IMR-90 (cell line): ENCODE data around the gene SLC25A19. TPM values are rescaled to one million over a fixed set of nuclear protein-coding genes. Genes with fewer than 3 reads are reported as not detected.

Experiments used
- ATAC-seq: fragments of 200-7000 bp; cut with Tn5 transposase; 2 replicates; pipeline ENCODE4 v1.9.1; 2020; ENCODE audit warnings: low read depth, mild to moderate bottlenecking, moderate library complexity
- BruUV-seq: library from RNA; stranded (reverse); fragments of 400-500 nt; replicated peaks from 2 replicates; lab custom pipeline; 2021; lab: Mats Ljungman, UMichigan
- CTCF ChIA-PET: fragments of 300-600 bp; formaldehyde crosslinking; extraction: SDS; loops from one replicate; lab custom pipeline; 2021; ENCODE audit warnings: antibody characterized with exemption; lab: Yijun Ruan, JAX
- POLR2A ChIA-PET: fragments of 300-600 bp; sonication (Branson Sonifier 250); formaldehyde crosslinking; loops from one replicate; lab custom pipeline; 2022; ENCODE audit warnings: antibody characterized with exemption; ENCODE audit not compliant: unreplicated experiment; lab: Charles Lee
- DNase-seq: peaks from one replicate; pipeline ENCODE4 v3.0.0; 2013
- H2AFZ ChIP-seq: replicated peaks from 2 replicates; pipeline ENCODE3; 2013; ENCODE audit warnings: low read length, mild to moderate bottlenecking; ENCODE audit not compliant: poor library complexity
- H2AK5ac ChIP-seq: 2 replicates; pipeline ENCODE4 v1.6.1; 2013; ENCODE audit warnings: low read depth, low read length, inconsistent platforms
- H2AK9ac ChIP-seq: replicated peaks from 2 replicates; pipeline ENCODE3; 2013; ENCODE audit warnings: mild to moderate bottlenecking, low read depth, low read length, moderate library complexity; ENCODE audit not compliant: poor library complexity
- H2BK120ac ChIP-seq: 2 replicates; pipeline ENCODE4 v1.6.1; 2013; ENCODE audit warnings: low read depth, low read length, inconsistent platforms
- H2BK15ac ChIP-seq: 3 replicates; pipeline ENCODE4 v1.6.1; 2013; ENCODE audit warnings: low read depth, low read length, inconsistent platforms
- H2BK20ac ChIP-seq: 2 replicates; pipeline ENCODE4 v1.6.1; 2013; ENCODE audit warnings: low read depth, mild to moderate bottlenecking, inconsistent platforms, low read length, moderate library complexity
- H2BK5ac ChIP-seq: 2 replicates; pipeline ENCODE4 v1.6.1; 2013; ENCODE audit warnings: mild to moderate bottlenecking, low read depth, low read length, inconsistent platforms; ENCODE audit not compliant: poor library complexity, severe bottlenecking
- H3K14ac ChIP-seq: replicated peaks from 2 replicates; pipeline ENCODE4 v1.6.1; 2013; ENCODE audit warnings: low read depth, low read length, inconsistent platforms
- H3K18ac ChIP-seq: 2 replicates; pipeline ENCODE4 v1.6.1; 2013; ENCODE audit warnings: low read depth, low read length, control low read depth
- H3K23ac ChIP-seq: 2 replicates; pipeline ENCODE4 v1.6.1; 2013; ENCODE audit warnings: low read depth, low read length, inconsistent platforms
- H3K27ac ChIP-seq: 2 replicates; pipeline ENCODE4 v1.5.1; 2013; ENCODE audit warnings: mild to moderate bottlenecking, control low read depth, low read length; ENCODE audit not compliant: insufficient read depth
- H3K27me3 ChIP-seq: 2 replicates; pipeline ENCODE4 v1.6.1; 2013; ENCODE audit warnings: low read length; ENCODE audit not compliant: control insufficient read depth, insufficient read depth
- H3K36me3 ChIP-seq: 2 replicates; pipeline ENCODE4 v1.6.1; 2013; ENCODE audit warnings: low read length, mixed read lengths; ENCODE audit not compliant: control insufficient read depth, insufficient read depth
- H3K4ac ChIP-seq: 2 replicates; pipeline ENCODE4 v1.6.1; 2013; ENCODE audit warnings: low read depth, low read length, inconsistent platforms
- H3K4me1 ChIP-seq: 2 replicates; pipeline ENCODE4 v1.6.1; 2013; ENCODE audit warnings: low read length, mixed read lengths; ENCODE audit not compliant: control insufficient read depth, insufficient read depth
- H3K4me2 ChIP-seq: 2 replicates; pipeline ENCODE4 v1.6.1; 2013; ENCODE audit warnings: low read depth, mild to moderate bottlenecking, control low read depth, low read length, moderate library complexity
- H3K4me3 ChIP-seq: 2 replicates; pipeline ENCODE4 v1.5.1; 2013; ENCODE audit warnings: low read depth, mild to moderate bottlenecking, control low read depth, low read length, moderate library complexity; ENCODE audit not compliant: insufficient read depth
- H3K56ac ChIP-seq: 2 replicates; pipeline ENCODE4 v1.6.1; 2013; ENCODE audit warnings: low read length, inconsistent platforms; ENCODE audit not compliant: insufficient read depth; ENCODE audit errors: extremely low read depth
- H3K79me1 ChIP-seq, 2 experiments: 2 replicates each; pipeline ENCODE4 v1.6.1; 2013; ENCODE audit warnings: low read length in 2 of 2, inconsistent platforms in 1 of 2, low read depth in 1 of 2
- H3K9ac ChIP-seq: 2 replicates; pipeline ENCODE4 v1.6.1; 2013; ENCODE audit warnings: low read depth, low read length, control low read depth
- H3K9me1 ChIP-seq: 2 replicates; pipeline ENCODE4 v1.6.1; 2013; ENCODE audit warnings: low read length, inconsistent platforms; ENCODE audit not compliant: insufficient read depth
- H3K9me3 ChIP-seq: 2 replicates; pipeline ENCODE4 v1.6.1; 2013; ENCODE audit warnings: low read length; ENCODE audit not compliant: control insufficient read depth, insufficient read depth
- H4K20me1 ChIP-seq: 2 replicates; pipeline ENCODE4 v1.6.1; 2013; ENCODE audit warnings: low read length, inconsistent platforms; ENCODE audit not compliant: insufficient read depth
- H4K5ac ChIP-seq: 2 replicates; pipeline ENCODE4 v1.6.1; 2013; ENCODE audit warnings: mild to moderate bottlenecking, low read depth, low read length, control low read depth
- H4K8ac ChIP-seq, 2 experiments: 2 replicates each; pipeline ENCODE4 v1.6.1; 2013; ENCODE audit warnings: low read depth in 2 of 2, low read length in 2 of 2, control low read depth in 1 of 2, inconsistent platforms in 1 of 2
- H4K91ac ChIP-seq: 2 replicates; pipeline ENCODE4 v1.6.1; 2013; ENCODE audit warnings: low read depth, low read length, inconsistent platforms; ENCODE audit not compliant: insufficient read depth
- BHLHE40 ChIP-seq: fragments of 150-350 bp; IDR thresholded peaks from 2 replicates; pipeline ENCODE4 v1.6.1; 2016; ENCODE audit warnings: mild to moderate bottlenecking, low read depth, low read length
- CEBPB ChIP-seq: IDR thresholded peaks from 2 replicates; pipeline ENCODE4 v1.6.1; 2012; ENCODE audit warnings: low read depth, low read length, improper control_type of control experiment
- CHD1 ChIP-seq: IDR thresholded peaks from 2 replicates; pipeline ENCODE4 v1.6.1; 2012; ENCODE audit warnings: low read depth, low read length, improper control_type of control experiment
- MAFK ChIP-seq: IDR thresholded peaks from 2 replicates; pipeline ENCODE4 v1.6.1; 2012; ENCODE audit warnings: low read depth, low read length, improper control_type of control experiment
- MAZ ChIP-seq: IDR thresholded peaks from 2 replicates; pipeline ENCODE4 v1.6.1; 2012; ENCODE audit warnings: low read depth, mild to moderate bottlenecking, low read length, improper control_type of control experiment, moderate library complexity, borderline replicate concordance
- MXI1 ChIP-seq: IDR thresholded peaks from 2 replicates; pipeline ENCODE4 v1.6.1; 2012; ENCODE audit warnings: low read depth, mild to moderate bottlenecking, low read length, moderate library complexity, borderline replicate concordance
- NFE2L2 ChIP-seq: fragments of 150-350 bp; IDR thresholded peaks from 2 replicates; pipeline ENCODE4 v1.6.1; 2016; ENCODE audit warnings: low read depth, mild to moderate bottlenecking, low read length
- RAD21 ChIP-seq: IDR thresholded peaks from 2 replicates; pipeline ENCODE4 v1.6.1; 2012; ENCODE audit warnings: low read length, improper control_type of control experiment
- RCOR1 ChIP-seq: IDR thresholded peaks from 2 replicates; pipeline ENCODE4 v1.6.1; 2012; ENCODE audit warnings: mild to moderate bottlenecking, low read length, improper control_type of control experiment; ENCODE audit not compliant: insufficient replicate concordance
- RFX5 ChIP-seq: IDR thresholded peaks from 2 replicates; pipeline ENCODE4 v1.8.0; 2012; ENCODE audit warnings: low read depth, mild to moderate bottlenecking, low read length, moderate library complexity
- SMC3 ChIP-seq: fragments of 150-350 bp; IDR thresholded peaks from 2 replicates; pipeline ENCODE4 v1.6.1; 2016; ENCODE audit warnings: low read depth, mild to moderate bottlenecking, antibody characterized with exemption, low read length, moderate library complexity
- WGBS, 2 experiments: methylation state at CpG; one replicate each; pipeline versions ENCODE4 v1.1.5 to v1.1.7; 2013; ENCODE audit warnings: missing lambda C conversion rate in 2 of 2; ENCODE audit not compliant: insufficient read length in 1 of 2; ENCODE audit errors: extremely low coverage in 2 of 2; 5-methylcytosine and 5-hydroxymethylcytosine counted together
- dilution Hi-C: fragments of 300-500 bp; cut with HindIII; formaldehyde crosslinking; loops from one replicate; pipeline ENCODE4 v1.14.3; 2018; ENCODE audit warnings: low sequenced_read_pairs; ENCODE audit not compliant: unreplicated experiment
- in situ Hi-C: fragments of 300-500 bp; cut with MboI; formaldehyde crosslinking; loops from 3 replicates; pipeline ENCODE4 v1.14.3; 2019; ENCODE audit warnings: low sequenced_read_pairs, inconsistent platforms, mixed read lengths
- intact Hi-C: fragments of 100-400 bp; cut with micrococcal nuclease; formaldehyde crosslinking; loops from 2 replicates; pipeline ENCODE4 v1.10.0; 2022
- polyA plus RNA-seq, 3 experiments: library from polyadenylated mRNA; depleted of rRNA; stranded (reverse); fragments of >200 nt; gene quantifications; 2 replicates each; pipeline ENCODE4 v1.2.3, GENCODE V29; 2012; ENCODE audit warnings: low replicate concordance in 1 of 3
- total RNA-seq: library from RNA; depleted of rRNA; stranded (reverse); fragments of >200 nt; gene quantifications from 2 replicates; pipeline ENCODE4 v1.2.3, GENCODE V29; 2012
- TF ChIP-seq, protein P1 (sequence below): conservative IDR thresholded peaks from 2 replicates; pipeline ENCODE4 v1.5.1; 2012; ENCODE audit warnings: mild to moderate bottlenecking, low read depth, low read length, improper control_type of control experiment

SLC25A19 gene
- total and polyA plus RNA-seq, 2 of the 4 experiments (the other 2 are of a cell fraction) = 9.1 to 9.2 TPM

DNA sequence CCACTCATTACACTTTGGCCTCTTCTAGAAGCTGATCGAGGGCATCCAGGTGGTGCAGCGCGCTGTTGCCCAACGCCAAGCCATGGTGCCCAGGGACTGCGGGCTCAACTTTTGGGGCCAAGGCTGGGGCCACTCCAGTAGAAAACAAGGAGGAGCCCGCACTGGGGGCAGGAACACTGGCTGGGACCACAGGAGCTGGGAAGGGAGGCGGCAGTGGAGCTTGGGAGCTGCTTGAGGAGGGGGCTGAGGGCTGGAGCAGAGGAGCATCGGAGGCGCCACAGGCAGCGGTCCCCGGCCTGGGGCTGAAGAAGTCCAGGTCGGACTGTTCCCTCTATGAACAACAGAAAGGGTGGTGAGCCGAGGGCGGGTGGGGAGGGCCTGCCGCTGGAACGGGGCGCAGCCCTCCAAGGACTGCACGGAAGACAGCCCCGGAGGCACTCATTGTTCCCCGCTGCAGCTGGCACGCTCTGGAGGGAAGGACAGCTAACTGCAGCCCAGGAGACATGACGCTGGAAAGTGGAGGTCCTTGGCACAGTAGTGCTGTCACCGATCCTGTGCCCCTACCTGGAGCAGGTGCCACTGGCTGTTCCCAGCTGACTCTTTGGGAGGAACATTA is 49.3 kb downstream of the SLC25A19 start:
- no peak overlapping the region for H3K9ac ChIP-seq
- no peak overlapping the region for H2BK5ac ChIP-seq
- H3K36me3 ChIP-seq = peaks cover 88% of the 10 kb centered on the region
- ChIA-PET CTCF (interaction anchor here (1.0 to 1.2 kb wide), 2 partner anchors 8 to 9 kb away, joined by 5 to 7 read pairs; no protein-coding TSS in a partner anchor), POLR2A (no interaction called here)
- H4K20me1 ChIP-seq = peaks cover 17% of the 10 kb centered on the region
- H2BK15ac ChIP-seq = no peak overlapping the region
- H2AK9ac ChIP-seq = peak overlapping the region; percentile 63
- no peak overlapping the region for H2BK120ac ChIP-seq
- H3K27ac ChIP-seq = no peak overlapping the region
- no peak overlapping the region for H4K91ac ChIP-seq
- intact Hi-C loops = no loop called here
- H2BK20ac ChIP-seq = no peak overlapping the region
- ATAC-seq (no peak), DNase-seq (no peak)
- no peaks in the 10 kb centered on the region for H3K27me3 ChIP-seq
- no peaks in the 10 kb centered on the region for H3K9me1 ChIP-seq
- no peak overlapping the region for H3K23ac ChIP-seq
- no peak overlapping the region for H3K4me2 ChIP-seq
- BruUV-seq = no TSS peak
- no peak overlapping the region for H3K4me3 ChIP-seq
- H3K9me3 ChIP-seq = no peaks in the 10 kb centered on the region
- H3K4me1 ChIP-seq = no peaks in the 10 kb centered on the region
- no peak overlapping the region for H4K5ac ChIP-seq
- TF ChIP-seq MAZ (no peak), CEBPB (no peak), MXI1 (no peak), SMC3 (no peak), RAD21 (no peak), RCOR1 (no peak), RFX5 (no peak), NFE2L2 (no peak), MAFK (no peak), CHD1 (no peak), BHLHE40 (no peak)
- TF ChIP-seq, protein P1, sequence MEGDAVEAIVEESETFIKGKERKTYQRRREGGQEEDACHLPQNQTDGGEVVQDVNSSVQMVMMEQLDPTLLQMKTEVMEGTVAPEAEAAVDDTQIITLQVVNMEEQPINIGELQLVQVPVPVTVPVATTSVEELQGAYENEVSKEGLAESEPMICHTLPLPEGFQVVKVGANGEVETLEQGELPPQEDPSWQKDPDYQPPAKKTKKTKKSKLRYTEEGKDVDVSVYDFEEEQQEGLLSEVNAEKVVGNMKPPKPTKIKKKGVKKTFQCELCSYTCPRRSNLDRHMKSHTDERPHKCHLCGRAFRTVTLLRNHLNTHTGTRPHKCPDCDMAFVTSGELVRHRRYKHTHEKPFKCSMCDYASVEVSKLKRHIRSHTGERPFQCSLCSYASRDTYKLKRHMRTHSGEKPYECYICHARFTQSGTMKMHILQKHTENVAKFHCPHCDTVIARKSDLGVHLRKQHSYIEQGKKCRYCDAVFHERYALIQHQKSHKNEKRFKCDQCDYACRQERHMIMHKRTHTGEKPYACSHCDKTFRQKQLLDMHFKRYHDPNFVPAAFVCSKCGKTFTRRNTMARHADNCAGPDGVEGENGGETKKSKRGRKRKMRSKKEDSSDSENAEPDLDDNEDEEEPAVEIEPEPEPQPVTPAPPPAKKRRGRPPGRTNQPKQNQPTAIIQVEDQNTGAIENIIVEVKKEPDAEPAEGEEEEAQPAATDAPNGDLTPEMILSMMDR = no peak
- dilution Hi-C loops = no loop called here
- no peak overlapping the region for H3K4ac ChIP-seq
- H2AFZ ChIP-seq = no peak overlapping the region
- in situ Hi-C loops = no loop called here
- no peak overlapping the region for H2AK5ac ChIP-seq
- H3K14ac ChIP-seq = no peak overlapping the region
- no peak overlapping the region for H4K8ac ChIP-seq
- 95% methylated on average over 15 of the region's 23 CpGs; no CpG with 5 or more reads in 1 of the 2 experiments for WGBS, 2 experiments
- H3K79me1 ChIP-seq = peaks cover 0 to 7% of the 10 kb centered on the region in 2 experiments; a peak in 1 of 4 replicates
- H3K18ac ChIP-seq = no peak overlapping the region
- H3K56ac ChIP-seq = no peak overlapping the region
